Measurements from ENCODE around the gene MTAP.

The MTAP gene

DNA sequence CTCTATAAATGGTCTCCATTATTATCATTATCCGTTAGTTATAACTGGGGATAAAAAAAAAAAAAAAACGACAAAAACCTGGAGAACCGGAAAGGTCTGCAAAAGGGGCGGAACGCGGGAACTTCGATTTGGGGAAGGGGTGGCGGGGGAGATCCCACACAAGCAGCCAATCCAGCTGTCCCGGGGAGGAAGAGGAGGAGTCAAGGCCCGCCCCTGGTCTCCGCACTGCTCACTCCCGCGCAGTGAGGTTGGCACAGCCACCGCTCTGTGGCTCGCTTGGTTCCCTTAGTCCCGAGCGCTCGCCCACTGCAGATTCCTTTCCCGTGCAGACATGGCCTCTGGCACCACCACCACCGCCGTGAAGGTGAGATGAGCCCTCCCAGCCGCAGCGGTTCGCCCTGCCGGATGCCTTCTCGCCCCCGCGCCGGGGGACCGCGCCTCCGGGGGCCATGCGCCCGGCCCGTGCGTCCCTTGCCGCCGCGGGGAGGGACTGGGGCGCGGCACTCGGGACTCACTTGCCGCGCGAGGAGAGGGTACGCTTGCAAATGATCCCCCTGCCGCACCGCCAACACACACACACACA lies at the start of gene MTAP:
MTAP (plus strand) TSS at position 219 of the 583 bp plus-strand sequence; CDS start at position 332, 113 bp downstream.
- DNase-seq (ENCODE audit: insufficient read length, low spot score) (peak; percentile 62), FAIRE-seq (peak; percentile 72)

- FAIRE-seq: no peak
- no peak for DNase-seq (ENCODE audit: insufficient read length, low spot score)
These were observed 48.9 kb upstream of the MTAP start for GRCh38 chr9:21753523-21753922.

DNA sequence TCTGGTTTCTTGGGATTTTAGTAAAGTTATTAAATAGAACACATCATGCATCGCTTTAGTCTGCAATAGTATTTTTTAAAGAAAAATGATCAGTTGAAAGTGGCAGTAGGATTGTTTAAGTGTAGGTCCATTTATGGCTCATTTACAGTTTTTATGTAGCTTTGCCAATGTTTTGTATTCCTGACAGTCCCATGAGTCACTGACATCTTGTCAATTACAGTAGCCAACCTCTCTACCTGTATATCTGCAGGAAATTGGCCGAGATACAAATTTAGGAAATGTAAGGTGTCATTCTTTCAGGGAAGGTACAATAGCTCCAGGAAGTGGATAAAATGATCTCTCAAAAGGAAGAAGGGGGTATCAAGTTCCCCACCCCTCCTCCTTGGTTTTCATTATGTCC lies 47.7 kb upstream of the MTAP start:
- DNase-seq (ENCODE audit: insufficient read length, low spot score): no peak
- no peak for FAIRE-seq

- FAIRE-seq (no peak), DNase-seq (ENCODE audit: insufficient read length, low spot score) (no peak)
These were observed 43.9 kb upstream of the MTAP start for GRCh38 chr9:21758540-21758939.

DNA sequence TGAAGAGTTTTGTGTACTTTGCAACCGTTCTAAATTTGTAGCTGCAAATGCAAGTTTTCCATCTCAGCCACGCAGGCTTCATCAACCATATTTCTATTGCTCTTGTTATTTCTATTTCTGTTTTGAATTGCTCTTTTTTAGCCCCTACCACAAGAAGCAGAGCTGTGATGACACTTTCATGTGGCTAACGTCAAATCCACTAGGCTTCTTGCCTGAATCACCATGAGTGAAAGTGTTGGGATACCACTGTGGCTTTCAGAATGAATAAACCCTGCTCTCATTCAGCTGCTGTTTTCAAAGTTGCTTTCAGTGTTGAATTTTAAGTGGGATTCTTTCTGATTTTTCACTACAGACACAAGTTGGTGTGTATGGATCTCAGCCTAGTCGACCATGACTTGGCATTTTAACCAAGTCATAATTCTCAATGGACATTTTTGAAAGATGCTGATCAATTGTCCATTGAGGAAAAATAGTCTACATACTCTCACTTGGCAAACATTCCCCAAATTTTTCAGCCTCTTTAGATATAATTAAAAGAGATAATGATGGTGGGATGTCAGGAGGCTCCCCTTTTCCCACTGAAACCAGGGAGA lies 41.0 kb upstream of the MTAP start:
- FAIRE-seq (peak; percentile 64), DNase-seq (ENCODE audit: insufficient read length, low spot score) (no peak)

DNA sequence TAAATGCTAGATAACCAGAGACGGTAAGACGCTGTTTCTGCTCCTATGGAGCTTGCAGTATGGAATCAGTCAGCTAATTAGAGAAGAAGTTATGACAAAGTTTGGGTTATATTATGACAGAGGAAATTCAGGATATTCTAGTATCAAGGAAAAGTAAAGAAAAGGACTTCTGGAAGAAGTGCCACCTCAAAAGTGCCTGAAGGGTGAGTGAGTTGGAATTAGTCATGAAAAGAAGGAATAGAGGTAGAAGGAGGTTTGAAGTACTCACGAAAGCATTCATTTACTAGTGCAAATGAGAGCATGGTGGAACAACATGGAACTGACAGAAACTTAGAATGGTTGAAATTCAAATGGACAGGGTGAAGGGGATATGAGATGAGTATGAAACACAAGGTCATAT lies 40.4 kb upstream of the MTAP start:
- FAIRE-seq (no peak), DNase-seq (ENCODE audit: insufficient read length, low spot score) (no peak)

GRCh38 chr9:21764846-21765245 lies 37.6 kb upstream of the MTAP start:
- FAIRE-seq: no peak
- DNase-seq (ENCODE audit: insufficient read length, low spot score): no peak

GRCh38 chr9:21766096-21766495 lies 36.3 kb upstream of the MTAP start:
- FAIRE-seq: no peak
- no peak for DNase-seq (ENCODE audit: insufficient read length, low spot score)

GRCh38 chr9:21770871-21771560 lies 31.4 kb upstream of the MTAP start:
- FAIRE-seq: no peak
- no peak for DNase-seq (ENCODE audit: insufficient read length, low spot score)

- DNase-seq (ENCODE audit: insufficient read length, low spot score) (no peak), FAIRE-seq (no peak)
These were observed 24.7 kb upstream of the MTAP start for GRCh38 chr9:21777701-21778100.

GRCh38 chr9:21778304-21778703 lies 24.1 kb upstream of the MTAP start:
- FAIRE-seq (no peak), DNase-seq (ENCODE audit: insufficient read length, low spot score) (no peak)

DNA sequence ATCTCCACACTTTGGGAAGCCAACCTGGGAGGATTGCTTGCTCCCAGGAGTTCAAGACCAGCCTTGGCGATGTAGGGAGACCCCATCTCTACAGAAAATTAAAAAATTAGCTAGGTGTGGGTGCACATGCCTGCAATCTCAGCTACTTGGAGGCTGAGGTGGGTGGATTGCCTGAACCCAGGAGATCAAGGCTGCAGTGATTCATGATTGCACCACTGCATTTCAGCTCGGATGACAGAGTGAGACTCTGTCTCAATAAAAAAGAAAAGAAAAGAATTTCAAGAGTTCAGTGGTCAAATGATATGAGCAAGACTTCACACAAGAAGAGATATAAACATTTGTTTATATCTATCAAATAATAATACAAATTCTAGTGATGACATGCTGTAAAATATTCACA lies 23.0 kb upstream of the MTAP start:
- DNase-seq (ENCODE audit: insufficient read length, low spot score) (no peak), FAIRE-seq (no peak)

GRCh38 chr9:21781656-21782055 lies 20.8 kb upstream of the MTAP start:
- no peak for FAIRE-seq
- DNase-seq (ENCODE audit: insufficient read length, low spot score): no peak

GRCh38 chr9:21782205-21782604 lies 20.2 kb upstream of the MTAP start:
- DNase-seq (ENCODE audit: insufficient read length, low spot score): no peak

GRCh38 chr9:21788752-21789151 lies 13.7 kb upstream of the MTAP start:
- FAIRE-seq: no peak
- no peak for DNase-seq (ENCODE audit: insufficient read length, low spot score)

More at GRCh38 chr9:21782205-21782604, 20.2 kb upstream of the MTAP start:
- FAIRE-seq: no peak

GRCh38 chr9:21789541-21790037 lies 12.8 kb upstream of the MTAP start:
- peak; percentile 21 for DNase-seq (ENCODE audit: insufficient read length, low spot score)

GRCh38 chr9:21795483-21795882 lies 7.0 kb upstream of the MTAP start:
- no peak for DNase-seq (ENCODE audit: insufficient read length, low spot score)
- no peak for FAIRE-seq

More at GRCh38 chr9:21789541-21790037, 12.8 kb upstream of the MTAP start:
- FAIRE-seq: peak; percentile 95

- no peak for FAIRE-seq
- no peak for DNase-seq (ENCODE audit: insufficient read length, low spot score)
These were observed 5.7 kb upstream of the MTAP start for GRCh38 chr9:21796768-21797167.

DNA sequence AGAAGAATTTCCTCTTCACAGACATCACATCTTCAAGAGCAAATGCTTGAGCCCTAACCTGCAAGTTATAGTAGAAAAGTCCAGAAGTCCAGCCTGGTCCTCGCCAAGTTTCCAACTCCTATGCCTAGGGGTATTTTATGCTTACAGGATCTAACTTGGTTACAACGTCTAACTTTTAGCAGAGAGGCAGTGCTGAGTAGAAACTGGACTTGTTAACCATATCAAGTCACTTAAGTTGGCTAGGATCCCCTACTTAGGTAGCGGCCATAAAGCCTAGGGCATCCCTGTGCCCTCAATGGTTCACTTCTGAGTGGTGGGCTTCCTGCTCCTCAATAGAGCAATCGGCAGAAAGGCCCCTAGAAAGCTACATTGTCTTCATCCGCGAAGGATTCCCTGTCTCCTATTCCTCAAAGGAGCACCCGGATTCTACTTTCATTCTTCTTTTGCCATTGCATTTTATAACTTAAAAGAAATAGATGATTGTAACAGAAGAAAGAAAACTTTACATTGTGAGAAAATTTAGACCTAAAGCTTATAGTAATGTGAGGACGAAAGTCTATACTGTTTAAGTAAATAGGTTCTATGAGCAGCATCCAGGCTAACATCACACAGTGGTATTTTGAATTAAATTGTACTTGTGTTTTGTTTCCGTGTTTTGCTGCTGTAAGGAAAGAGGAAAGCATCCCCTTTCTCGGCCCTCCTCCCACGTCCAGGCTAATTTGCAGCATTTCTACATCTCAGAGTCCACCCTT lies 1.3 kb upstream of the MTAP start:
- FAIRE-seq (no peak), DNase-seq (ENCODE audit: insufficient read length, low spot score) (no peak)

GRCh38 chr9:21801683-21802417 lies 586 bp upstream of the MTAP start:
- no peak for DNase-seq (ENCODE audit: insufficient read length, low spot score)
- FAIRE-seq: peak; percentile 26

- FAIRE-seq: no peak
- DNase-seq (ENCODE audit: insufficient read length, low spot score): no peak
These were observed 1.2 kb downstream of the MTAP start for GRCh38 chr9:21803649-21804048.
